HepG2 (cell line): ENCODE measurements around the gene SHE. TPM values are rescaled to one million over a fixed set of nuclear protein-coding genes. Genes with fewer than 3 reads are reported as not detected.

ENCODE experiments used
- ATAC-seq: fragments of 200-7000 bp; cut with Tn5 transposase; 3 replicates; pipeline ENCODE4 v1.9.1; 2020; ENCODE audit warnings: mild to moderate bottlenecking, moderate library complexity
- BruUV-seq: library from RNA; stranded (reverse); fragments of 400-500 nt; replicated peaks from 2 replicates; lab custom pipeline; 2021; lab: Mats Ljungman, UMichigan
- CTCF ChIA-PET: fragments of 300-600 bp; formaldehyde crosslinking; extraction: SDS; loops from one replicate; lab custom pipeline; 2021; ENCODE audit warnings: low total read pairs, inconsistent platforms, low intra/inter-chr PET ratio; lab: Yijun Ruan, JAX
- POLR2A ChIA-PET: fragments of 350-600 bp; sonication (Branson Sonifier 250); formaldehyde crosslinking; loops from one replicate; lab custom pipeline; 2020; ENCODE audit warnings: antibody characterized with exemption, inconsistent platforms; lab: Yijun Ruan, JAX
- DNase-seq: peaks from one replicate; pipeline ENCODE4 v3.0.0-alpha.2; 2015; ENCODE audit warnings: low spot score
- FAIRE-seq: peaks from 3 replicates; lab custom pipeline; 2011; peaks lifted over from hg19 to GRCh38; lab: Jason Lieb, UNC
- H2AFZ ChIP-seq: one replicate; pipeline ENCODE4 v1.6.1; 2011; ENCODE audit warnings: low read length, inconsistent platforms
- H3K27ac ChIP-seq: fragments of 300-600 bp; 3 replicates; pipeline ENCODE4 v1.8.0; 2011; ENCODE audit warnings: mixed run types, mild to moderate bottlenecking, mixed read lengths, low read length, inconsistent platforms; ENCODE audit not compliant: insufficient read depth; ENCODE audit errors: extremely low read length
- H3K27me3 ChIP-seq, 2 experiments: fragments of 200-600 bp in 1 of 2; 2 replicates in 1 of 2; 3 replicates in 1 of 2; pipeline versions ENCODE4 v1.6.0 to v1.8.0; 2011; ENCODE audit warnings: low read length in 2 of 2, mild to moderate bottlenecking in 2 of 2, moderate library complexity in 2 of 2, inconsistent platforms in 1 of 2; ENCODE audit not compliant: insufficient read depth in 2 of 2, control insufficient read depth in 1 of 2
- H3K36me3 ChIP-seq, 2 experiments: fragments of 200-600 bp in 1 of 2; replicated peaks in 1 of 2; 2 replicates in 1 of 2; 3 replicates in 1 of 2; pipeline versions ENCODE4 v1.5.1 to v1.8.0; 2011; ENCODE audit warnings: low read length in 2 of 2, inconsistent platforms in 1 of 2; ENCODE audit not compliant: insufficient read depth in 2 of 2, control insufficient read depth in 1 of 2
- H3K4me1 ChIP-seq: 2 replicates; pipeline ENCODE4 v1.5.1; 2012; ENCODE audit warnings: low read length, inconsistent platforms; ENCODE audit not compliant: insufficient read depth
- H3K4me2 ChIP-seq: 2 replicates; pipeline ENCODE4 v1.6.0; 2011; ENCODE audit warnings: low read depth, low read length, inconsistent platforms
- H3K4me3 ChIP-seq, 3 experiments: fragments of 200-600 bp in 1 of 3; sonication (generic), shearing (Covaris generic) in 1 of 3; replicated peaks in 1 of 3; 2 replicates each; pipeline ENCODE4 v1.5.1; 2011 to 2016; ENCODE audit warnings: low read length in 3 of 3, inconsistent platforms in 2 of 3, low read depth in 2 of 3, mild to moderate bottlenecking in 2 of 3, control low read depth in 1 of 3, mixed read lengths in 1 of 3; ENCODE audit not compliant: insufficient read depth in 1 of 3
- H3K79me2 ChIP-seq: one replicate; pipeline ENCODE4 v1.6.1; 2011; ENCODE audit warnings: low read length, inconsistent platforms; ENCODE audit not compliant: insufficient read depth
- H3K9ac ChIP-seq: 2 replicates; pipeline ENCODE4 v1.6.0; 2011; ENCODE audit warnings: mild to moderate bottlenecking, low read depth, low read length, inconsistent platforms; ENCODE audit not compliant: insufficient read depth
- H3K9me3 ChIP-seq: 2 replicates; pipeline ENCODE4 v1.5.1; 2012; ENCODE audit warnings: mild to moderate bottlenecking, low read length
- H4K20me1 ChIP-seq: 2 replicates; pipeline ENCODE4 v1.6.0; 2011; ENCODE audit warnings: inconsistent platforms, mild to moderate bottlenecking, low read length, moderate library complexity; ENCODE audit not compliant: insufficient read depth
- PHF20 ChIP-seq: sonication (generic); formaldehyde crosslinking; IDR thresholded peaks from 2 replicates; pipeline ENCODE4 v1.5.0; 2020; ENCODE audit warnings: mild to moderate bottlenecking, missing genetic modification reagents
- WGBS: methylation state at CpG from one replicate; pipeline ENCODE4 v1.1.6; 2017; ENCODE audit warnings: low lambda C conversion rate; 5-methylcytosine and 5-hydroxymethylcytosine counted together
- in situ Hi-C: cut with HindIII; loops from 2 replicates; pipeline ENCODE4 v1.10.0; 2017; ENCODE audit warnings: low pct_unique_long_range_greater_than_20kb; ENCODE audit not compliant: extremely low pct_ligation_motif_present
- intact Hi-C: fragments of 100-400 bp; cut with micrococcal nuclease; formaldehyde crosslinking; loops from one replicate; pipeline ENCODE4 v1.10.0; 2022; ENCODE audit not compliant: unreplicated experiment
- polyA plus RNA-seq, 8 experiments: library from polyadenylated mRNA; depleted of rRNA in 3 of 8; stranded (reverse) in 7 of 8; unstranded in 1 of 8; fragments of >200 nt; fragmentation: Illumina TruSeq in 4 of 8; extraction: Trizol in 4 of 8; gene quantifications; 2 replicates each; pipeline versions ENCODE4 v1.2.1 to v1.2.3, GENCODE V29; 2011 to 2016; ENCODE audit warnings: low read depth in 4 of 8, missing spikeins in 1 of 8, mixed read lengths in 1 of 8; ENCODE audit not compliant: insufficient read depth in 1 of 8
- total RNA-seq, 5 experiments: library from RNA; depleted of rRNA; stranded (reverse); fragments of >200 nt; fragmentation: Illumina TruSeq; extraction: Trizol; gene quantifications; 2 replicates each; pipeline ENCODE4 v1.2.3, GENCODE V29; 2016; ENCODE audit warnings: low read depth in 1 of 5
- TF ChIP-seq, protein P1 (sequence below), 2 experiments: fragments of 450-650 bp in 1 of 2; sonication (generic) in 1 of 2; formaldehyde crosslinking in 1 of 2; IDR thresholded peaks; 2 replicates each; pipeline versions ENCODE4 v1.6.1 to v1.8.0; 2016 to 2022; ENCODE audit warnings: antibody characterized with exemption in 1 of 2, mild to moderate bottlenecking in 1 of 2, missing genetic modification reagents in 1 of 2

Gene SHE
- total and polyA plus RNA-seq, 2 of the 13 experiments (the other 11 are each of a cell fraction or from before 2014, with no cell fraction given), result not detected

DNA sequence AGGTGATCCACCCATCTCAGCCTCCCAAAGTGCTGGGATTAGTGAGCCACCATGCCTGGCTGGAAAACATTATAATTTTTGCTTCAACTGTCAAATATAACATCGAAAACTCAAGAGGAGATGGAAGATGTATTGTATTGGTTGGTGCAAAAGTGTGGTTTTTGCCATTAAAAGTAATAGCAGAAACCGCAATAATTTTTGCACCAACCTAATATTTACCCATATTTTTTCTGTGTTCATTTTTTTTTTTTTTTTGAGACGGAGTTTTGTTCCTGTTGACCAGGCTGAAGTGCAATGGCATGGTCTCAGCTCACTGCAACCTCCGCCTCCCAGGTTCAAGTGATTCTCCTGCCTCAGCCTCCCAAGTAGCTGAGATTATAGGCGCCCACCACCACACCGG is 27.1 kb upstream of the SHE start:
- Histone ChIP-seq H4K20me1 (no peaks in the 10 kb centered on the region), H3K4me3 (no peak overlapping the region), H3K27ac (no peak overlapping the region), H3K4me1 (no peaks in the 10 kb centered on the region), H3K9me3 (no peaks in the 10 kb centered on the region), H3K4me2 (no peak overlapping the region), H3K9ac (no peak overlapping the region), H3K79me2 (no peaks in the 10 kb centered on the region), H3K36me3 (no peaks in the 10 kb centered on the region), H2AFZ (no peak overlapping the region), H3K27me3 (no peaks in the 10 kb centered on the region)
- no peak for DNase-seq
- ChIA-PET POLR2A (no interaction called here), CTCF (no interaction called here)
- intact Hi-C loops, result no loop called here
- in situ Hi-C loops, result no loop called here
- BruUV-seq, result no TSS peak
- ATAC-seq, result no peak
- TF ChIP-seq, protein P1, sequence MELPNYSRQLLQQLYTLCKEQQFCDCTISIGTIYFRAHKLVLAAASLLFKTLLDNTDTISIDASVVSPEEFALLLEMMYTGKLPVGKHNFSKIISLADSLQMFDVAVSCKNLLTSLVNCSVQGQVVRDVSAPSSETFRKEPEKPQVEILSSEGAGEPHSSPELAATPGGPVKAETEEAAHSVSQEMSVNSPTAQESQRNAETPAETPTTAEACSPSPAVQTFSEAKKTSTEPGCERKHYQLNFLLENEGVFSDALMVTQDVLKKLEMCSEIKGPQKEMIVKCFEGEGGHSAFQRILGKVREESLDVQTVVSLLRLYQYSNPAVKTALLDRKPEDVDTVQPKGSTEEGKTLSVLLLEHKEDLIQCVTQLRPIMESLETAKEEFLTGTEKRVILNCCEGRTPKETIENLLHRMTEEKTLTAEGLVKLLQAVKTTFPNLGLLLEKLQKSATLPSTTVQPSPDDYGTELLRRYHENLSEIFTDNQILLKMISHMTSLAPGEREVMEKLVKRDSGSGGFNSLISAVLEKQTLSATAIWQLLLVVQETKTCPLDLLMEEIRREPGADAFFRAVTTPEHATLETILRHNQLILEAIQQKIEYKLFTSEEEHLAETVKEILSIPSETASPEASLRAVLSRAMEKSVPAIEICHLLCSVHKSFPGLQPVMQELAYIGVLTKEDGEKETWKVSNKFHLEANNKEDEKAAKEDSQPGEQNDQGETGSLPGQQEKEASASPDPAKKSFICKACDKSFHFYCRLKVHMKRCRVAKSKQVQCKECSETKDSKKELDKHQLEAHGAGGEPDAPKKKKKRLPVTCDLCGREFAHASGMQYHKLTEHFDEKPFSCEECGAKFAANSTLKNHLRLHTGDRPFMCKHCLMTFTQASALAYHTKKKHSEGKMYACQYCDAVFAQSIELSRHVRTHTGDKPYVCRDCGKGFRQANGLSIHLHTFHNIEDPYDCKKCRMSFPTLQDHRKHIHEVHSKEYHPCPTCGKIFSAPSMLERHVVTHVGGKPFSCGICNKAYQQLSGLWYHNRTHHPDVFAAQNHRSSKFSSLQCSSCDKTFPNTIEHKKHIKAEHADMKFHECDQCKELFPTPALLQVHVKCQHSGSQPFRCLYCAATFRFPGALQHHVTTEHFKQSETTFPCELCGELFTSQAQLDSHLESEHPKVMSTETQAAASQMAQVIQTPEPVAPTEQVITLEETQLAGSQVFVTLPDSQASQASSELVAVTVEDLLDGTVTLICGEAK (IDR thresholded peaks at IDR 0.05), result peak; percentile 72
- TF ChIP-seq, protein P1 (CRISPR knock-in tag; IDR thresholded peaks at IDR 0.05), result no peak
- no peak for TF ChIP-seq PHF20 (CRISPR knock-in tag)
- no peak for FAIRE-seq
- WGBS, result 57% methylated on average over 6 of the region's 6 CpGs
